Vagina (tissue), 2 donors: ENCODE results near the gene PIK3R4. TPM values are rescaled to one million over a fixed set of nuclear protein-coding genes. Genes with fewer than 3 reads are reported as not detected.

Source experiments
- DNase-seq, 2 donors: peaks; one replicate each; pipeline ENCODE4 v3.0.0-alpha.2; 2017; ENCODE audit errors: extremely low spot score in 2 of 2
- H3K27ac ChIP-seq: fragments of 200-600 bp; sonication (generic); one replicate; pipeline ENCODE4 v1.5.1; 2019
- H3K27me3 ChIP-seq: fragments of 200-600 bp; sonication (generic); one replicate; pipeline ENCODE4 v1.5.1; 2019
- H3K36me3 ChIP-seq, 2 donors: fragments of 200-600 bp; sonication (generic); one replicate each; pipeline ENCODE4 v1.5.1; 2017 to 2019
- H3K4me1 ChIP-seq: fragments of 200-600 bp; sonication (generic); one replicate; pipeline ENCODE4 v1.5.1; 2019
- H3K4me3 ChIP-seq, 2 donors: fragments of 200-600 bp; sonication (generic); 1 replicate in 1 of 2; 2 replicates in 1 of 2; pipeline ENCODE4 v1.5.1; 2016 to 2019
- H3K9me3 ChIP-seq: fragments of 200-600 bp; sonication (generic); one replicate; pipeline ENCODE4 v1.5.1; 2019
- POLR2A ChIP-seq, 2 donors: fragments of 450-650 bp; IDR thresholded peaks; one replicate each; pipeline ENCODE4 v1.6.1; 2017; ENCODE audit warnings: antibody characterized with exemption in 2 of 2, mild to moderate bottlenecking in 2 of 2, moderate library complexity in 2 of 2
- POLR2AphosphoS5 ChIP-seq, 2 donors: sonication (generic); formaldehyde crosslinking; IDR thresholded peaks; one replicate each; pipeline ENCODE4 v1.9.0; 2017; ENCODE audit warnings: antibody characterized with exemption in 2 of 2, mild to moderate bottlenecking in 2 of 2, low read depth in 1 of 2; ENCODE audit not compliant: insufficient read depth in 1 of 2
- intact Hi-C: fragments of 100-400 bp; cut with DNase I; formaldehyde crosslinking; loops from one replicate; pipeline ENCODE4 v1.15.1; 2023
- total RNA-seq: library from RNA; depleted of rRNA; stranded (reverse); fragments of >200 nt; gene quantifications from one replicate; pipeline ENCODE4 v1.2.3, GENCODE V29; 2016
- TF ChIP-seq, protein P1 (sequence below), 3 experiments: fragments of 450-650 bp in 2 of 3; fragments of 200-600 bp in 1 of 3; sonication (generic) in 1 of 3; IDR thresholded peaks; one replicate each; pipeline ENCODE4 v1.5.1; 2017 to 2019; ENCODE audit warnings: antibody characterized with exemption in 3 of 3, mild to moderate bottlenecking in 2 of 3, moderate library complexity in 2 of 3

The PIK3R4 gene
- total RNA-seq = 20.6 TPM

DNA sequence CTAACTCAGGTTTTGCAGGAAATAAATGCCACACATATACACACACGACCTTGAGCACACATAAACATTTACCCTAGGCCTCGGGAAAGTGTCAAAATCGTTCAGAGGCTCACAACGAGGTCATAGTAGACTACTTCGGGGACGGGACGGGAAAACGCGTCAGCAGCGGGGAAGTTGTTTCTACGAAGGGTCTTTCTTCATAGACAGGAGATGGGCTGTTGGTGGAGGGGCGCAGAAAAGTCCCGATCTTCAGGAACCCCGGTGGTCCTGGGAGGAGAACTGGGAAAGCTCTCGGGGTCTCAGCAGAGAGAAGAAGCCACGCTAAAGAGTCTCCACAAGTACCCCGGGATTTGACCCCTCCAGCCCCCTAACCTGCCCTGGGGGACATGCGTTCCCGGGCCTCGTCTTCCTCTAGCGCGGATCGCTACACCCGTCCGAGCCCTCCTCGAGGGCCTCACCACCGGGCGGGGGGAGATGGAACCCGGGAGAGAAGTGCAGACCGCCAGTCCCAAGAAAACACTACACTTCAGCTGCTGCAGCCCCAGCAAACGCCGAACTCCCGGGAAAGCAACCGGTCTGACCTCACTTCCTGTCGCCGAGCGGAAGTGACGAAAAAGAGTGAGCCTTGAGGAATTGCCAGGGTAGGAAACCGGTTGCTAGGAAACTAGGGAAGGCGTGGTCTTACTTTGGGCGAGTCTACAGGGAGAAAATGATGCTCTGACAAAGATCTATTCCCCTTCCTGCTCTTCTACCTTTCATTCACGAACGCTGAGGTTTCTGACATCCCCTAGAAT is at the start of gene PIK3R4:
Gene PIK3R4, minus strand, starts transcription at position 584 of the 794 bp plus-strand sequence. CDS start 1,611 bp downstream, outside the sequence.
- Histone ChIP-seq H3K4me3 (peak within 1 kb of the TSS; percentile 91 to 92), H3K4me1 (peaks cover 49% of the 10 kb centered on the region), H3K36me3 (peaks cover 0 to 6% of the 10 kb centered on the region in 2 donors), H3K9me3 (no peaks in the 10 kb centered on the region), H3K27ac (peak within 1 kb of the TSS; percentile 94), H3K27me3 (no peaks in the 10 kb centered on the region)
- TF ChIP-seq POLR2AphosphoS5 (IDR thresholded peaks at IDR 0.05; ENCODE audit: insufficient read depth in 1 of 2, low read depth in 1 of 2) = peak; percentile 82 to 93
- peak in 1 of 2 donors; percentile 40 for TF ChIP-seq POLR2A (IDR thresholded peaks at IDR 0.05)
- TF ChIP-seq, protein P1, sequence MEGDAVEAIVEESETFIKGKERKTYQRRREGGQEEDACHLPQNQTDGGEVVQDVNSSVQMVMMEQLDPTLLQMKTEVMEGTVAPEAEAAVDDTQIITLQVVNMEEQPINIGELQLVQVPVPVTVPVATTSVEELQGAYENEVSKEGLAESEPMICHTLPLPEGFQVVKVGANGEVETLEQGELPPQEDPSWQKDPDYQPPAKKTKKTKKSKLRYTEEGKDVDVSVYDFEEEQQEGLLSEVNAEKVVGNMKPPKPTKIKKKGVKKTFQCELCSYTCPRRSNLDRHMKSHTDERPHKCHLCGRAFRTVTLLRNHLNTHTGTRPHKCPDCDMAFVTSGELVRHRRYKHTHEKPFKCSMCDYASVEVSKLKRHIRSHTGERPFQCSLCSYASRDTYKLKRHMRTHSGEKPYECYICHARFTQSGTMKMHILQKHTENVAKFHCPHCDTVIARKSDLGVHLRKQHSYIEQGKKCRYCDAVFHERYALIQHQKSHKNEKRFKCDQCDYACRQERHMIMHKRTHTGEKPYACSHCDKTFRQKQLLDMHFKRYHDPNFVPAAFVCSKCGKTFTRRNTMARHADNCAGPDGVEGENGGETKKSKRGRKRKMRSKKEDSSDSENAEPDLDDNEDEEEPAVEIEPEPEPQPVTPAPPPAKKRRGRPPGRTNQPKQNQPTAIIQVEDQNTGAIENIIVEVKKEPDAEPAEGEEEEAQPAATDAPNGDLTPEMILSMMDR (IDR thresholded peaks at IDR 0.05) = no peak
- intact Hi-C loops = no loop called here
- DNase-seq = peak; percentile 98 to 99

DNA sequence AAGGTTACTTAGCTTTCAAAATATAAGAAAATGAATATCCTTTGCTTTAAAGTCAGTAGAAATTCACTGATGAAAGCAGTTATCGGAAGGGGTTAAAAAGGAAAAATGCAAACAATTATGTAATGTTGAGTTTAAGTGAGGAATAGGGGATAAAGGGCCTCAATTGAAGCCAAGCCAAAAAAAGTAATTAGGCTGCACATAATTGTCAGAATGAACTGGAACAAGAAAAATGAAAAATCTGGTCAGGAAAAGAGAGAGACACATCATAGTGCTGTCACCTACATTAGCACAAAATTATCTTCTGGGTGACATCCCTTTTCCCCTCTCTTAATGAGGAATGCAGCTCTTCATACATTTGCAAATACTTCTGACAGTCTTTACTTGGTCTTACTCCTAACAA is 48.8 kb upstream of the PIK3R4 start:
- Histone ChIP-seq H3K36me3 (no peaks in the 10 kb centered on the region), H3K27ac (no peak overlapping the region), H3K4me3 (no peak overlapping the region), H3K27me3 (no peaks in the 10 kb centered on the region), H3K9me3 (no peaks in the 10 kb centered on the region), H3K4me1 (no peaks in the 10 kb centered on the region)
- no peak for DNase-seq
- TF ChIP-seq POLR2A (IDR thresholded peaks at IDR 0.05) = no peak
- TF ChIP-seq, protein P1 (IDR thresholded peaks at IDR 0.05) = no peak
- no peak for TF ChIP-seq POLR2AphosphoS5 (IDR thresholded peaks at IDR 0.05; ENCODE audit: insufficient read depth in 1 of 2, low read depth in 1 of 2)
- intact Hi-C loops = no loop called here

DNA sequence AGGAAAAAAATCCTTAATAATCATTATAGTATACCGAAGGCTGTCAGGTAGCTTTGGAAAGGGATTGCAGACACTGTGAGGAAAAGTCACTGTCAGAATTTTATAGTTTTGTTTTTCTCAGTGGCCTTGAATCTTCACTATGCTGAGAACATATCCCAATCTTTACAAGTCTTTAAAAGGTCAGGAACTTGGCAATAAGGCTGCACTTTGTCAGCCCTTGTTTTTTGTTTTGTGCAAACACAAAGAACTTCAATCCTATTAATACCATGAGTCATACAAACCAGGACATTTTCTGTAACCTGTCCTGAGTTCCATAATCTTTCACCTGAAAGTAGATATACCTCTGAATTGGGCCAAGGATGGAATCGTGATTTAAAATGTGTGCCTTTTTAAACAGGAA is 45.6 kb upstream of the PIK3R4 start:
- TF ChIP-seq POLR2A (IDR thresholded peaks at IDR 0.05) (no peak), POLR2AphosphoS5 (IDR thresholded peaks at IDR 0.05; ENCODE audit: insufficient read depth in 1 of 2, low read depth in 1 of 2) (no peak)
- TF ChIP-seq, protein P1 (IDR thresholded peaks at IDR 0.05) = no peak
- DNase-seq = no peak
- intact Hi-C loops = no loop called here
- Histone ChIP-seq H3K36me3 (no peaks in the 10 kb centered on the region), H3K27me3 (no peaks in the 10 kb centered on the region), H3K4me1 (no peaks in the 10 kb centered on the region), H3K4me3 (no peak overlapping the region), H3K9me3 (no peaks in the 10 kb centered on the region), H3K27ac (no peak overlapping the region)

DNA sequence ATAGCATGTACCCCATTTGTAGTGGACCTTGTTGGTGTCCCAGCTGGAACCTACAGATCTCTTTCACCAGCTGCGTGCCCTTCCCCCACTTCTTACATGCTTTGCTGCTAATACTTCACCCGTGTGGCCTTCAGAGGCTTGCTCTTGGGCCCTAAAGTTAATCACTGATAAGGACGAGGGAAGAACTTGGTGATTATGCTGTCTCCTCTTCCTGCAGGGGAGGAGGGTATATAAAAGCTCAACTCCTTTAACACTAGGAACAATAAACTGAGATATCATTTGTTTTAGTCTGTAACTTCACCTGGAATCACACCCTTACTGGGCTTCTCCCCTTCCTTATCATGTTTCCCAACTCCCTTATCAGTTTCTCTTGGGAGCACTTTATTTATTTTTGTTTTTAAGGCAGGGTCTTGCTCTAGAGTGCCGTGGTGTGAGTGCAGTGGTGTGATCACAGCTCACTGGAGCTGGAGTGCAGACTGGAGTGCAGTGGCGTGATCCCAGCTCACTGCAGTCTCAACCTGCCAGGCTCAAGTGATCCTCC is 43.2 kb upstream of the PIK3R4 start:
- Histone ChIP-seq H3K9me3 (no peaks in the 10 kb centered on the region), H3K27me3 (no peaks in the 10 kb centered on the region), H3K27ac (no peak overlapping the region), H3K4me1 (no peaks in the 10 kb centered on the region), H3K36me3 (no peaks in the 10 kb centered on the region), H3K4me3 (no peak overlapping the region)
- DNase-seq = no peak
- TF ChIP-seq, protein P1 (IDR thresholded peaks at IDR 0.05) = no peak
- no peak for TF ChIP-seq POLR2A (IDR thresholded peaks at IDR 0.05)
- no peak for TF ChIP-seq POLR2AphosphoS5 (IDR thresholded peaks at IDR 0.05; ENCODE audit: insufficient read depth in 1 of 2, low read depth in 1 of 2)
- intact Hi-C loops = no loop called here
